Effector memory CD4-positive, alpha-beta T cell (primary cell): ENCODE measurements around the gene PTRH1.

Experiments
- DNase-seq, 3 donors: peaks; one replicate each; pipeline ENCODE4 v3.0.0-alpha.2; 2020
- H3K27ac ChIP-seq: 2 replicates; pipeline ENCODE4 v1.7.0; 2013; ENCODE audit warnings: mild to moderate bottlenecking, low read length, moderate library complexity; ENCODE audit not compliant: insufficient read depth, poor library complexity, severe bottlenecking
- H3K27me3 ChIP-seq: replicated peaks from 2 replicates; pipeline ENCODE4 v1.7.0; 2013; ENCODE audit warnings: mild to moderate bottlenecking, low read length; ENCODE audit not compliant: insufficient read depth, control insufficient read depth, poor library complexity, severe bottlenecking
- H3K36me3 ChIP-seq: 2 replicates; pipeline ENCODE4 v1.7.0; 2013; ENCODE audit warnings: mild to moderate bottlenecking, low read length, moderate library complexity; ENCODE audit not compliant: control insufficient read depth, insufficient read depth
- H3K4me1 ChIP-seq: 2 replicates; pipeline ENCODE4 v1.7.0; 2013; ENCODE audit warnings: low read length, mild to moderate bottlenecking; ENCODE audit not compliant: control insufficient read depth, insufficient read depth, poor library complexity, severe bottlenecking
- H3K4me3 ChIP-seq: 2 replicates; pipeline ENCODE4 v1.7.0; 2013; ENCODE audit warnings: low read length, low read depth, mild to moderate bottlenecking; ENCODE audit not compliant: insufficient read depth, poor library complexity, severe bottlenecking
- H3K9me3 ChIP-seq: 2 replicates; pipeline ENCODE4 v1.7.0; 2013; ENCODE audit warnings: mild to moderate bottlenecking, low read length, moderate library complexity; ENCODE audit not compliant: control insufficient read depth

PTRH1 gene

DNA sequence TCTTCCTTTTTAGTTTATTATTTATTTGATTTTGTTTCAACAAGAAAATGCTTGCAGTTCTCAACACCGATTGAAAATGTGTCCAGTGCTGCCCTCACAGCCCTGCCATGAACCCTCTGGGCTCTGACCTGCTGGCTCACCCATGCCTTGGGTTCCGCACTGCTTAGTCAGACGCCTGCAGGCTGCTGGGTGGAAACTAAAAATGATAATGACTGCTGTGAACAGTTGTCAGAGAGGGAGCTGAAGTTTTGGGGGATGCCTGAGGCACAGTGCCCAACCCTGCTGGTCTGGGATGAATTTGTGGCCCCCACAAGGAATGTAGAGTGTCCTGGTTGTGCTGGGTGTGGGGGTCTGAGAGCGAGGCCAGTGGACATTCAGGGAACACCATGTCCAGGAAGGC is 30.9 kb downstream of the PTRH1 start:
- no peak for DNase-seq
- H3K27me3 ChIP-seq: no peaks in the 10 kb centered on the region
- no peaks in the 10 kb centered on the region for H3K36me3 ChIP-seq
- no peaks in the 10 kb centered on the region for H3K4me1 ChIP-seq
- no peaks in the 10 kb centered on the region for H3K9me3 ChIP-seq
- no peak overlapping the region for H3K4me3 ChIP-seq
- no peak overlapping the region for H3K27ac ChIP-seq

DNA sequence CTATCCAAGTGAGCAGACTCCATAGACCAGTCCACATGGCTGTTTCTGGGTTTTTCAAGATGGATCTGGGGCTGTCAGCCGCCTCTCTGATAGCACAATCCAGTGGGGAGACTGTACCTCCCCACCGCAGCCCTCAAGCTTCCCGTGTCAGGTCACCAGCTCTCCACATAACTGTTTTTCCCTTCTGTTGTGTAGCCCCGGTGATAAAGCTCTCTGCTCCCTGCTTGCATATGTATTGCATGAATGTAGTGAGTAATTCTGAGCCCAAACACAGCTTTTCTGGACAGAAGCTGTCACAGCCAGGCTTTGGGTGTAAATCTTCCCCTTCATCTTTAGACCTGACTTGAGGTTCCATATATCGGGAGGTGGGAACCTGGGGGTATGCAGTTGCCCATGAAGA is 31.7 kb downstream of the PTRH1 start:
- no peaks in the 10 kb centered on the region for H3K36me3 ChIP-seq
- H3K4me1 ChIP-seq: no peaks in the 10 kb centered on the region
- H3K27ac ChIP-seq: no peak overlapping the region
- no peak for DNase-seq
- no peaks in the 10 kb centered on the region for H3K9me3 ChIP-seq
- no peak overlapping the region for H3K4me3 ChIP-seq
- H3K27me3 ChIP-seq: no peaks in the 10 kb centered on the region

DNA sequence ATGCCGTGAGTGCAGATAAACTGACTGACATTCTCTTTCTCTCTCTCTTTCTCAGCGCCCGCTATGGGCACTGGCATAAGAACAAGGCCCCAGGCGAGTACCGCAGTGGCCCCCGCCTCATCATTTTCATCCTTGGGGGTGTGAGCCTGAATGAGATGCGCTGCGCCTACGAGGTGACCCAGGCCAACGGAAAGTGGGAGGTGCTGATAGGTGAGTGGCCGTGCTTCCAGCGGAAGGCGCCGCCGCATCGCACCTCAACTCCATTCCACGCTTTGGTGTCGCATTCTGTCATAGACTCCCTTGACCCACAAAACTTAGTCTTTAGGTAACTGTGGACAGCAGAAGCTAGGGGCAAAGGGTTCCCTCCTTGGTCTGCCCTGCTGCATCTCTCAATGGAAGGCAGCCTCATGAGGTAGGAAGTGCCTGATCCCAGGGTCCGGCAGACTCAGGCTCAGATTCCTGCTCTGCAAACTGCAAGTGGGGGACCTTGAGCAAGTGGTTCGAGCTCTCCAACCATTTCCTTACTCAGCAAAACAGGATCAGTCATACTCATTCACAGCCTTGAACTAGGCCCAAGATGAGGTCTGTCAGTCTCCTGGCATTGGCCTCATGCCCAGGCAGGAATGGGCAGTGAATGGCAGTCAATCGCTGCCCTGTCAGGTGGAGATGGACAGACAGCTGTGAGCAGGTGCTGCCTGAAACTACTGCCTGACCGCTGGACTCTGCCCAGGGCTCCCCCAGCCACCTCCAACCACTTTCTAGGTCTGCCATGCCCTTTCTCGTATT is 32.9 kb downstream of the PTRH1 start:
- no peak for DNase-seq
- peaks cover 2% of the 10 kb centered on the region for H3K36me3 ChIP-seq
- no peaks in the 10 kb centered on the region for H3K9me3 ChIP-seq
- no peak overlapping the region for H3K27ac ChIP-seq
- H3K4me1 ChIP-seq: no peaks in the 10 kb centered on the region
- H3K27me3 ChIP-seq: no peaks in the 10 kb centered on the region
- no peak overlapping the region for H3K4me3 ChIP-seq

DNA sequence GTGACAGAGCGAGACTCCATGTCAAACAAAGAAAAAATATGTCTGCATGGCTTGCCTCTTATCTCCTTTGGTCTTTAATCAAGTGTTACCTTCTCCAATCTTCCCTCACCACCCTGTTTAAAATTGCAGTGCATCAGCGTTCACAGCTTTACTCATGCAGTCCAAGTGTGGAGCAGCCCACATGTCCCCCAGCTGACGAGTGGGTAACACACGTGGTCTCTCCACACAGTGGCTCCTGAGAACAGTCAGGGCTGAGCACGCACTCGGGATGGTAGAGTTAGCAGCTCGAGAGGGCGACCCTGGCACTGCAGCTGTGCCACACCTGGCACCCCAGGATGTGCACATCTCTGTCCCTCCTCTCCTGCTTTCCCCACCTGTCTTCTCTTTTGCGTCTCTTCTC is 34.6 kb downstream of the PTRH1 start:
- no peaks in the 10 kb centered on the region for H3K9me3 ChIP-seq

DNA sequence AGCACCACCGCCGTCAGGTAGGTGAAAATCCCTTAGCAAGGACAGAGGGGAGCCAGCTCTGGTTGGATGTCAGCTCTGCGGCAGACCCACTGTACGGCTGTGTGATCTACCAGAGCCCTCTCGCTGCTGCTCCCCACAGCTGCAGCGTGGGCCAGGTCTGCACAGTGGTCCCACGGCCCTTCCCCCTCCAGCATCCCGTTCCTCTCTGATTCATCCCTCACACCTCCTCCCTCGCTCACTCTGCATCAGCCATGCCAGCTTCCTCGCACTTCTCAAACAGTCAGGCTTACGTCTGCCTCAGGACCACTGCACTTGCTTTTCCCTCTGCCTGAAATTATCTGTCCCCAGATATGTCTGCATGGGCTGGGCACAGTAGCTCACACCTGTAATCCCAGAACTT is 35.2 kb downstream of the PTRH1 start:
- H3K4me3 ChIP-seq: no peak overlapping the region
- H3K4me1 ChIP-seq: no peaks in the 10 kb centered on the region
- H3K27me3 ChIP-seq: no peaks in the 10 kb centered on the region
- DNase-seq: no peak
- peaks cover 2% of the 10 kb centered on the region for H3K36me3 ChIP-seq
- H3K27ac ChIP-seq: no peak overlapping the region
- no peaks in the 10 kb centered on the region for H3K9me3 ChIP-seq

More for the DNA sequence above, 34.6 kb downstream of the PTRH1 start:
- Histone ChIP-seq H3K36me3 (peaks cover 2% of the 10 kb centered on the region), H3K27ac (no peak overlapping the region), H3K4me3 (no peak overlapping the region), H3K27me3 (no peaks in the 10 kb centered on the region), H3K4me1 (no peaks in the 10 kb centered on the region)
- DNase-seq: no peak

DNA sequence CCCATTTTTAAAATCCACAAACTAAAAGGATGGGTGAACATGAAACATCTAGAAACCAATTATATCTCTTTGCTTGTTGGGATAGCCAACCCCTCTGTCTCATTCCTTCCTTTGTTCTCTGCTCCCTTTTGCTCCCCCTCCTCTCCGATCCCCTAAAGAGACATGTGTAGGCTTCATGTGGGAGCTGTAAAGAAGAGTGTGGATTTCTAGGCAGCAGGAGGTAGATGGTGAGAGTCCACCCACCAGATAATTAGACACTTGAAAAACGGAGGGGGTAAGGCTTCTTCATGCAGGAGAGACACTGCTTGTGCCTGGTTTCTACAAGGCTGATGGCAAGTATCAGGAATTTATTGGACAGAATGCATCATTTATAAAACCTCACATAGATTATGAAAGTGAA is 36.0 kb downstream of the PTRH1 start:
- Histone ChIP-seq H3K27me3 (no peaks in the 10 kb centered on the region), H3K9me3 (no peaks in the 10 kb centered on the region), H3K36me3 (peaks cover 2% of the 10 kb centered on the region), H3K4me3 (no peak overlapping the region), H3K27ac (no peak overlapping the region), H3K4me1 (no peaks in the 10 kb centered on the region)
- no peak for DNase-seq

DNA sequence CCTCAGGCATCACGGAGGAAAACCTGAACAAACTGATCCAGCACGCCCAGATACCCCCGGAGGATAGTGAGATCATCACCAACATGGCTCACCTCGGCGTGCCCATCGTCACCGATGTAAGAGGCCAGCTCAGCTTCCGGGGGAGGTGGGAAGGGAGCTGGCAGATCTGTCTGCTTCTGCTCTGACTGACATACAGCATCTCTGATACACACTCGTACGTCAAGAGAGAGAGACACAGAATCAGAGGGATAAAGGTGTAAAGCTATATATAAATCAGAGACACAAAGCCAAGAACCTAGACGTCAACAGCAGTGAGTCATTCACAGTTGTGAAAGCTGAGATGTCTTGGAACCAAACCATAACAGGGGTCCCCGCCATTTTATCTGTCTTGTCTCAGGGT is 38.8 kb downstream of the PTRH1 start:
- no peak overlapping the region for H3K4me3 ChIP-seq
- no peaks in the 10 kb centered on the region for H3K27me3 ChIP-seq
- H3K27ac ChIP-seq: no peak overlapping the region
- peaks cover 2% of the 10 kb centered on the region for H3K36me3 ChIP-seq
- DNase-seq: no peak
- no peaks in the 10 kb centered on the region for H3K4me1 ChIP-seq
- no peaks in the 10 kb centered on the region for H3K9me3 ChIP-seq

DNA sequence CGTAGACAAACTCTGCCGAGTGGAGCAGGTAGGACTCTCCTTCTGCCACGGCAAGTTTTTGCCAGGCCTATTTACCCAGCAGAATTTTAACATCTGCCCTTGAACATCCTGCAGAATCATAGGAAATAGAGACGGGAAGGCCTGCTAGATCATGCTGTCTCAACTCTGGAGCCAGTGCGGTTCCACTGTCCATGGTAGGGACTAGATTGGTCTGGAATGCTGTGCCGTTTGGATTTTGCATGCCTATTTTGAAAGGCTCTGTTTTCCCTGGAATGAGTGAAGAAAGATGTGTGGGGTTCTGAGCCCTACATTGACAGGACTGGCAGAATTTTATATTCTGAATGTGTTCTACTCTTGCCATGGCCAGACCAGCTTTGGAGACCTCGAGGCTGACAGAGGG is 42.2 kb downstream of the PTRH1 start:
- Histone ChIP-seq H3K36me3 (peaks cover 1% of the 10 kb centered on the region), H3K27ac (no peak overlapping the region)

DNA sequence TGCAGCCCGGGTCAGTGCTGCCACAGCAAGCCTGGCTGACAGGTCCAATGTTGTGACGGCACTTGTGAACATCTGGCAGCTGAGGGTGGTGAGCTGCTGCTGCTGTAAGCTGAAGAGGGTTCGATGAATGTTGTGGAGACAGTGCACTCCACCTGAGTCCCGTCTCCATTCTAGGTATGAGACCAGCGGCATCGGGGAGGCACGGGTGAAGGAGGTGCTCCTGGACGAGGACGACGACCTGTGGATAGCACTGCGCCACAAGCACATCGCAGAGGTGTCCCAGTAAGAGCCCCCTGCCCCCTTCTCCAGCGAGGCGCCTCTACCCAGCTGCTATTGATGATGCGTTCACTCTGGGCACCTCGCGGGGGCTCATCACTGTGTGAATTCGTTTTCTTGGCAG is 47.6 kb downstream of the PTRH1 start:
- Histone ChIP-seq H3K27me3 (no peaks in the 10 kb centered on the region), H3K9me3 (no peaks in the 10 kb centered on the region), H3K4me1 (no peaks in the 10 kb centered on the region), H3K4me3 (no peak overlapping the region), H3K27ac (no peak overlapping the region), H3K36me3 (no peaks in the 10 kb centered on the region)
- DNase-seq: no peak

More for the DNA sequence above, 42.2 kb downstream of the PTRH1 start:
- no peak for DNase-seq
- no peaks in the 10 kb centered on the region for H3K4me1 ChIP-seq
- H3K9me3 ChIP-seq: no peaks in the 10 kb centered on the region
- no peaks in the 10 kb centered on the region for H3K27me3 ChIP-seq
- H3K4me3 ChIP-seq: no peak overlapping the region

DNA sequence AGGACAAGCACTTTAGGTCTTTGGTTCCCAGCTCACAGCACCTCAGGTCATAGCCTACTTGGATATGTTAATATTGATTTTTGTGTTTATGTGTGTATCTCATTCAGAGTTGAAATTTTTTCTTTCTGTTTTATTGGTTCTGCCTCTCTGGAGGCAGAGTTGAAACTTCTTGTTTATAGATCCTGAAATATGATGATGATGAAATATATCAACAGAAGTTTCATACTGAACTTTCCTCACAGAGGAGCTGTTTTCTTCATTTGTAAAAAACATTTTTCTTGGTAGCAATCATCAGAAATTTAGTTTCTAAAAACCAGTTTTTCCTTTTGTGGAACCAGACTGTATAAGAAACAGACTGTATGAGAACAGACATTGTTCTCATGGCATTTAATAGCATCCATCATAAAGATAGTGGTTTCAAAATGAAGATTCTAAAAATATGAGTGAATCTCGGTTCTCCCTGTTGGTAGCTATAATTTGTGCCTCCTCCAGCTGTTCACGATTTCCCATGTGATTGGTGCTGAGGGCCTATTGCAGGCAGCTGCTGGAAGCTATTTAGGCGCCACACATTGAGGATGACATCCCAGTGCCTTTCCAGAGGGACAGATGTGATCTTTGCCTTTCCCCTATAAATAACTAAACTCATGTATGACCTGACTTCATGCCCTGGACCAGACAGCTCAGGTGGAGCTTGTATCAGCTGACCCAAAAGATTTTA is 48.2 kb downstream of the PTRH1 start:
- no peaks in the 10 kb centered on the region for H3K27me3 ChIP-seq
- no peaks in the 10 kb centered on the region for H3K9me3 ChIP-seq
- no peak overlapping the region for H3K4me3 ChIP-seq
- H3K4me1 ChIP-seq: no peaks in the 10 kb centered on the region
- H3K36me3 ChIP-seq: no peaks in the 10 kb centered on the region
- DNase-seq: no peak
- H3K27ac ChIP-seq: no peak overlapping the region
